Right kidney (tissue), 1 donor: ENCODE measurements around the gene BRS3.

Experiments
- DNase-seq: peaks from one replicate; pipeline ENCODE4 v3.0.0-alpha.2; 2016

The BRS3 gene

DNA sequence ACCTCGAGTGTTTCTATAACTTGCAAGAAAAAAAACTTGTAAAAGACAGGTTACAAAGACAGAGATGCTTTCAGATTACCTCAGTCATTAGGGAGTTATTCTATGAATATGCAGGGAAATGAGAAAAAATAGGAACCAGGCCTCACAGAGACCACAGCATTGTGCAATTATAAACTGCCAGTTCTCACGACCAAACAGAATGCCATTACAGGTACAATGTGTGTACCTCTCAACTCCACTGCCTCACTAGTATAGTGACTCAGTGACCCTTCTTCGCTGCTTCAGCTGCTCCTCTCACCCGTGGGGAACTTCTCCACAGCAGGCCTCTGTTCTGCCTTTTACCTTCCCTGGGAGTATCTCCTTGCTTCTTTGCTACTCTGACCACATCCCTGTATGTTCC is 7.3 kb downstream of the BRS3 start:
- no peak for DNase-seq

DNA sequence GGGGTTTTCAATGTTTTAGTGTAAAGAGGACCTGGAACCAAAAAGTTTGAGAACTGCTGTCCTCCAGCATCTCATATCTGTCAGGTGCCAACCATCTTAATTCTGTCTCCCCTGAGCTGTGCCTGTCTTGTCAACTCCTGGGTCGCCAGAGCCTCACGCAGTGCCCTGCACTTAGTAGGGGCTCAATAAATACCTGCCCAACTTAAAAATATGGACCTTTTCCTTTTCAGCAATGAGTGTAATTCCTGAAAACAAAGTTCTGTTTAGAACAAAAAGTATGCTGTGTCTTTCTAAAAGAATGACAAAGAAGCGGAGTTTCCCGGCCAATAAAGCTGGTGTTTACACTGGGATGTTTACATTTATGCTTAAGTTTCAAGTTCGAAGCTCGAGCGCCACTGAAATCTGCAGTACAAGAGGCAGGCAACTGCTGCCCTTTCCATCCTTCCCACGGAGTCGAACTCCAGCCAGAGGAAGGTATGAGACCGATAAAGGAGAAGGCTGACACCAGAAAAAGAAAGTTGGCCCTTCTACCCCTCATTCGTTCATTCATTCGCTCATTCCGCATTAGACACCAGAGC is 8.5 kb downstream of the BRS3 start:
- DNase-seq = no peak

DNA sequence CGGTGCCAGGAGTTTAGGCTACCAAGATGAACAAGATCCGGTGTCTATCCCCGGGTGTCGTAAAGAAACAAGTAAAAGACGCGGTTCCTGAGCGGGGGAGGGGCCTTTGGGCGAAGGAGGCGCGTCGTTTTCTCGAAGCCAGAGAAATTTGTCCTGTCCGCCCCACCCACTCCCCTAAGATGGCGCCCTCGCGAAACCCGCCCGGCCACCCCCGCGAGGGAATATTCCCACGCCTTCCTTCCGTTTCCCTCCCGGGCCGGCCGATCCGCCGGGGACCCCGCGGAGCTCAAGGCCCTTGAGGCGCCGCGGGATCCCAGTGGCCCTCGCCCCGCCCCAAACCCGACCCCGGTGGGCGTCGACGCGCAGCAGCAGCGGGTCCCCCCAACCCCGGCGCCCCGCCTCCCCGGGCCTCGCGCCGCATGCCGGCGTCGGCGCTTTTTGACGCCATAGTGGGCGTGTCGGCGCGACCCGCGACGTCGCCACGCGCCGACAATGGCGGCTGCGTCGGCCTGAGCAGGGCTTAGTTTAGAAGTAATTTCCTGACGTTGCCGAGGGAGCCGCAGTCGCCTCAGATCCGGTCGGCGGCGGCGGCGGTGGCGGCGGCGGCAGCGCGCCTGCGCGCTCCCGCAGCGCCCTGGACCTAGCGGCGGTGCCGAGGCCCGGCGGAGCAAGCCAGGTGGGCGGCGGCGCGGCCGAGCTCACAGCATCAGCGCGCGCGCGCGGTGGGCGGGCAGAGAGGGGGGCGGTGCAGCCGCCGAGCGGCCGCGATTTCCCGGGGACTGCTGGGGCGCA is 9.2 kb downstream of the BRS3 start:
- peak; percentile 84 for DNase-seq

- peak; percentile 64 for DNase-seq
These were observed 9.9 kb downstream of the BRS3 start, which contains the start of gene HTATSF1 for GRCh38 chrX:136497556-136498052. HTATSF1 (plus strand) TSS chrX:136497592; CDS start chrX:136497685, 93 bp downstream.

DNA sequence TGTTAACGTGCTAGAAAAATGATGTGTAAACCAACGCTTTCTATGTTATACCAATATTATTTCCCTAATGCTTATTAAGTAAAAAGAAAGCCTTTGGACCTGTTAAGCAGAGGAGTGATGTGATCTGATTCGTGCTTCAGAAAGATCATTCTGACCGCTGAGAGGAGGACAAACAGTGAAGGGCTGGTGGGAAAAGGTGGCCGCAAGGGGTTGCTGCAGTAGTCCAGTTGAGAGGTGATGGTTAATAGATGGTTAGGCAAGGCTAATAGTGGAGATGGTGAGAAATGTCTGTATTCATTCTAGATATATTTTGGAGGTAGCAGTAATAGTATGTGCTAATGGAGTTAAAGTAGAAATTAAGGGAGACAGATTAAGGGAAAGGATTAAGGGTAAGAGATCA is 31.3 kb downstream of the BRS3 start:
- DNase-seq = no peak

GRCh38 chrX:136523770-136524169 is 36.0 kb downstream of the BRS3 start:
- DNase-seq = no peak

DNA sequence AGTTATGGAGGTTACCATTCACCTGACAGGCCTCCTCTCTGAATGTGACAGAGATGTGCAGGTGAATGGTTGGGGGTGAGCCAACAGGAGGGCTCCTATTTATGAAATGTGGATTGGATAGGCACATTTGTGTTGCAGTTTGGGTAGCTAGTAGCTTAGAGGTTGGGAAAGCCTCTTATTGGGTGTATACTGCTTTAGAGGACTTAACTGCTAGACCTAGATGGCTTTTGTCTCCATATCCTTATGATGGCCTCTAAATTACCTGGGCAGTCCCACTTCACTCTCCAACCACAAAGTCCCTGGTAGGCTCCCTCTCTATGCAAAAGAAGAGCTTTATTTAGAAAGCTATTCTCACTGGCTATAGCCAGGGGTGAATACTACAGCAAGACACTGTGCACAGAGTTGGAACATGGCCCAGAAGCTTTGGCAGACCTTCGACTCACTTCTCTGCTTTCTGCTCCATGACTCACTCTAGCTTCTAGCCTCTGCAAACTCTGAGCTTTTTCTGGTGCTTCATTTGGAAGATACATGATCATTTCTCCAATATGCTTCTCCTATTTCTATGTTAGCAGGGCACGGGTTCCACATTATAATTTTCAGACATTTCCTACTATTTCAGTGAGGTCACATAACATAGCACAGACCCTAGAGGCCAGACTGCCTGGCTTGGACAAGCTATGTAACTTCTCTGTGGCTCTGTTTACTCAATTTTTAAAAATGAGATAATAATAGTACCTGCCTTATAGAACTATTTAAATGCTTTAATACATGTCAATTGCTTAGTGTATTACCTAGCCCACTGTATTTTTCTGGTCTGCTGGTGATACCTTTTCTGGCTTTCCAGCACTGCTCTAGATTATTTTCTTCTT is 38.2 kb downstream of the BRS3 start:
- no peak for DNase-seq

- DNase-seq = no peak
These were observed 41.0 kb downstream of the BRS3 start for GRCh38 chrX:136528645-136529315.

DNA sequence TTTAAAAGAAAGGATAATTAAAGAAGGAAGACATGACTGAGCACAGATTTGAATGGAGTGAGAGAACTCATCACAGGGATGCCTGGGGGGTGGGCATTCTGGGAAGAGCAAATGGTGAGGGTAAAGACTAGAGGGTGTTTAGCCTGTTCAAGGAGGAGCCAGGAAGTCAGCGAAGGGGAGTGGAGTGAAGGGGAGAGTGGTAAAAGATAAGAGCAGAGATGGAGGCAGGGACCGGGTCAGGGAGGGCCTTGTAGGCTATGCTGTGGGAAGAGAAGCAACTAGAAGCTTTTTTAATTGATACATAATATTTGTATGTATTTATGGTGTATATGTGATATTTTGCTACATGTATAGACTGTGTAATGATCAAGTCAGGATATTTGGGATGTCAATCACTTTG is 42.0 kb downstream of the BRS3 start:
- no peak for DNase-seq

DNA sequence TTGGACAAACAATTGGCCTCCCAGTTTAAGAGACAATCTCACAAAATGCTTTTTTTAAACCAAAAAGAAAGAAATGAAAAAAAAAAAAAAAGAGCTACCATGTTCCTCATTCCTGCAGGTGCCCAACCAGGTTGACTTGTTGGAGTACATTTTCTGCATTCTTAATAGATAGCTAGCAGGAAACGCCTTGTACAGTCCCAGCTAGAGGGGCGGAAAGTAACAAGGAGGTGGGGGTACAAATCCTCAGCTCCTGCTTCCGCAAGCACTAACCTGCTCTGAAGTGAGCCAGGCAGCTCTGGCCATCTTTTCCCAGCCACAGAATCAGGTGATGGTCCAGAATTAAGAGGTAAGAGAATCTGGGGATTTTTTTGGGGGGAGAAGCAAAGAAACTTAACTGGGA is 44.2 kb downstream of the BRS3 start, which contains the start of gene VGLL1:
Gene VGLL1, plus strand, starts transcription at position 265 of the 400 bp plus-strand sequence. CDS start 3,806 bp downstream, outside the sequence.
- DNase-seq = no peak

DNA sequence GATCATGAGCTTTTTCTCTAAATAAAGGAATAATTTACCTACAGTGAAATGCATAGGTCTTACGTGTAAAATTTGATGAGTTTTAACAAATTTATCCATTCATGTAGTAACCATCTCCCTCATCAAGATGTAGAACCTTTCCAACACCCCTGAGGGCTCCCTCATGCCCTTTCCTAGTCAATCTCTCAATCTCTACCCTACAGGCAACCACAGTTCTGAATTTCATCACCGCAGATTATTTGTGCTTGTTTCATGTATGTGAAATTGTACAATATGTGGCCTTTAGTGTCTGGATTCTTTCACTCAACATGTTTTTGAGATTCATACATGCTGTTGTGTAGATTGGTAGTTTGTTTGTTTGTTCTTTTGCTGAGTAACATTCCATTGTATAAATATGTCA is 46.4 kb downstream of the BRS3 start:
- DNase-seq = no peak

GRCh38 chrX:136538811-136539210 is 51.1 kb downstream of the BRS3 start:
- no peak for DNase-seq

DNA sequence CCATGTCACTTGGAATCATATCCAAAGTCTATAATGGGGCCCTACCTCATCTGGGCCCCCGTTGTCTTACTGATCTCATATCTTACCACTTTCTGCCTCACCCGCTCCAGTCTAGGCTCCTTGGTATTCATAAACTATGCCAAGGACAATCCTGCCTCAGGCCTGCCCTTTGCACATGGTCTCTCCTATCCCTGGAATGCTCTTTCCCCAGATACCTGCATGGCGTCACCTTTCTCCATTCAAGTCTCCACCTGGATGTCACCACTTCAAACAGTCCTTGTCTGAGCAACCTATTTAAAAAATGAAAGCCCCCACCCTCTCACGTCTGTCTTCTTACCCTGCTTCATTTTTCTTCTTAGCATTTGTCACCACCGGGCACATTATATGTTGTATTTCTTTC is 52.5 kb downstream of the BRS3 start:
- no peak for DNase-seq

DNA sequence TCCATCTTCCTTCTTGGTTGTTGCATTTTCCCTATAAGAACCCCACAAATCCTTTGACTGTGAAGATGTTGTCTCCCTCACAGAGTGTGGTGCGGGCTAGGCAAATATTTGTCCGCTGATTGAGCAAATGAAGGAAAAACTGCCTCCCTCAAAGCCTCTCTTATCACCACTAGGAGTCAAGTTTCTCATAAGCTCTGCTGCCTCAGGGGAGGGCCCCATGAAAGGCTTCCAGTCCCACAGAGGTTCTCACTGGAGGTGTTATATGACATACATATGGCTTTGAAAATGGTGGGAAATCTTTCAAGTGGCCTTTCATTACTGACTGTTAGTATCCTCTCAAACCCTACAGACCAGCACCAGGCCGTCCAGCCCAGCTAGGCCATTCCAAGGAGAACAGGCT is 53.5 kb downstream of the BRS3 start:
- no peak for DNase-seq

DNA sequence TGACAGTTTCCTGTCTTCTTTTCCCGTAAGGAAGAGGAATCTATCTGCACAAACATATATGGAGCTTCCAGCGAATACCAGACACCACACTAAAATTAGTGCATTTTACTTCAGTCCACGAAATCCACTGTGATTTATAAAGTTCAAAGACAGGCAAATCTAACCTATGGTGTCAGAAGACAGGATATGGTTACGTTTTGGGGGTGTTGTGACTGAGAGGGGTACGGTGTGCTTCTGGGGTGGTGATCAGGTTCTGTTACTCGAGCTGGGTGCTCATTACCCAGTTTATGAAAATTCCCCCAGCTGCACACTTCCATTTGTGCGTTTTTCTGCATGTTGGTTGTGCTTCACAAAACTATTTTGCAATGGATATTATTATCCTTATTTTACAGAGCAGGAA is 54.5 kb downstream of the BRS3 start:
- DNase-seq = no peak
